HepG2 (cell line): ENCODE results near the gene ASCC2. TPM values are rescaled to one million over a fixed set of nuclear protein-coding genes. Genes with fewer than 3 reads are reported as not detected.

ENCODE experiments used
- ATF7-NPFF ChIP-seq: sonication (generic); formaldehyde crosslinking; IDR thresholded peaks from 2 replicates; pipeline ENCODE4 v1.8.1; 2023; ENCODE audit warnings: mild to moderate bottlenecking, low read depth, missing genetic modification reagents, moderate library complexity
- BRCA1 ChIP-seq: sonication (generic); formaldehyde crosslinking; IDR thresholded peaks from 2 replicates; pipeline ENCODE4 v1.4.0; 2020; ENCODE audit warnings: missing genetic modification reagents
- CEBPB ChIP-seq: IDR thresholded peaks from 2 replicates; pipeline ENCODE4 v1.6.1; 2011; ENCODE audit warnings: low read depth, low read length, improper control_type of control experiment, borderline replicate concordance
- CREM ChIP-seq, 2 experiments: sonication (generic) in 1 of 2; formaldehyde crosslinking in 1 of 2; IDR thresholded peaks; 2 replicates each; pipeline versions ENCODE4 v1.4.0 to v1.6.1; 2016 to 2020; ENCODE audit warnings: antibody characterized with exemption in 1 of 2, mild to moderate bottlenecking in 1 of 2, missing genetic modification reagents in 1 of 2
- GATA4 ChIP-seq: sonication (generic); IDR thresholded peaks from 2 replicates; pipeline ENCODE4 v1.6.1; 2016; ENCODE audit warnings: antibody characterized with exemption, low read depth, borderline replicate concordance
- HNF4A ChIP-seq: sonication (generic); formaldehyde crosslinking; IDR thresholded peaks from 2 replicates; pipeline ENCODE4 v1.4.0; 2020; ENCODE audit warnings: missing genetic modification reagents
- HNRNPLL ChIP-seq: fragments of 200-400 bp; formaldehyde crosslinking; IDR thresholded peaks from 2 replicates; pipeline ENCODE4 v1.6.1; 2017; ENCODE audit warnings: mild to moderate bottlenecking, low read depth, low read length; ENCODE audit not compliant: poor library complexity, severe bottlenecking
- MNT ChIP-seq: fragments of 450-650 bp; IDR thresholded peaks from 2 replicates; pipeline ENCODE4 v1.6.1; 2016
- NFAT5 ChIP-seq: sonication (generic); formaldehyde crosslinking; IDR thresholded peaks from 2 replicates; pipeline ENCODE4 v1.4.0; 2020; ENCODE audit warnings: missing genetic modification reagents
- POLR2AphosphoS5 ChIP-seq: IDR thresholded peaks from 2 replicates; pipeline ENCODE4 v1.6.1; 2012; ENCODE audit warnings: low read depth, low read length
- SETDB1 ChIP-seq: sonication (generic); formaldehyde crosslinking; IDR thresholded peaks from 2 replicates; pipeline ENCODE4 v1.5.1; 2020; ENCODE audit warnings: missing genetic modification reagents, mild to moderate bottlenecking, borderline replicate concordance
- SP5 ChIP-seq: IDR thresholded peaks from 2 replicates; pipeline ENCODE4 v1.6.1; 2016; ENCODE audit warnings: low read depth, borderline replicate concordance
- SYNCRIP ChIP-seq: fragments of 200-400 bp; formaldehyde crosslinking; IDR thresholded peaks from 2 replicates; pipeline ENCODE4 v1.6.1; 2018; ENCODE audit warnings: mild to moderate bottlenecking, low read depth, low read length; ENCODE audit not compliant: insufficient read depth
- TIGD3 ChIP-seq: sonication (generic); formaldehyde crosslinking; IDR thresholded peaks from 2 replicates; pipeline ENCODE4 v1.5.1; 2020; ENCODE audit warnings: mild to moderate bottlenecking, missing genetic modification reagents, borderline replicate concordance
- YEATS4 ChIP-seq: sonication (generic); formaldehyde crosslinking; IDR thresholded peaks from 2 replicates; pipeline ENCODE4 v1.4.0; 2020; ENCODE audit warnings: missing genetic modification reagents, borderline replicate concordance
- ZNF232 ChIP-seq: sonication (generic); formaldehyde crosslinking; IDR thresholded peaks from 2 replicates; pipeline ENCODE4 v1.4.0; 2020; ENCODE audit warnings: missing genetic modification reagents, borderline replicate concordance
- ZNF589 ChIP-seq: sonication (generic); formaldehyde crosslinking; conservative IDR thresholded peaks from 2 replicates; pipeline ENCODE4 v1.8.0; 2022; ENCODE audit warnings: mild to moderate bottlenecking, moderate library complexity, missing genetic modification reagents
- ZNF607 ChIP-seq: sonication (generic); formaldehyde crosslinking; IDR thresholded peaks from 2 replicates; pipeline ENCODE4 v1.5.1; 2020; ENCODE audit warnings: missing genetic modification reagents, mild to moderate bottlenecking, borderline replicate concordance
- ZNF83 ChIP-seq: sonication (generic); formaldehyde crosslinking; IDR thresholded peaks from 2 replicates; pipeline ENCODE4 v1.4.0; 2020; ENCODE audit warnings: missing genetic modification reagents, mild to moderate bottlenecking, borderline replicate concordance
- polyA plus RNA-seq, 8 experiments: library from polyadenylated mRNA; depleted of rRNA in 3 of 8; stranded (reverse) in 7 of 8; unstranded in 1 of 8; fragments of >200 nt; fragmentation: Illumina TruSeq in 4 of 8; extraction: Trizol in 4 of 8; gene quantifications; 2 replicates each; pipeline versions ENCODE4 v1.2.1 to v1.2.3, GENCODE V29; 2011 to 2016; ENCODE audit warnings: low read depth in 4 of 8, missing spikeins in 1 of 8, mixed read lengths in 1 of 8; ENCODE audit not compliant: insufficient read depth in 1 of 8
- total RNA-seq, 5 experiments: library from RNA; depleted of rRNA; stranded (reverse); fragments of >200 nt; fragmentation: Illumina TruSeq; extraction: Trizol; gene quantifications; 2 replicates each; pipeline ENCODE4 v1.2.3, GENCODE V29; 2016; ENCODE audit warnings: low read depth in 1 of 5

ASCC2 gene
- total and polyA plus RNA-seq, 2 of the 13 experiments (the other 11 are each of a cell fraction or from before 2014, with no cell fraction given) = 26.2 to 26.3 TPM

- TF ChIP-seq NFAT5 (CRISPR knock-in tag) = 0 out of 2 replicates have a peak, but pooled peaks have one; percentile 22
- TF ChIP-seq TIGD3 (CRISPR knock-in tag) = no peak
- peak; percentile 55 for TF ChIP-seq HNF4A
- 0 out of 2 replicates have a peak, but pooled peaks have one; percentile 49 for TF ChIP-seq ZNF607 (CRISPR knock-in tag)
- TF ChIP-seq CEBPB = no peak
- peak; percentile 40; the same call in 1 of the 2 replicates for TF ChIP-seq GATA4
- no peak for TF ChIP-seq ZNF83 (CRISPR knock-in tag)
- TF ChIP-seq ZNF232 = 0 out of 2 replicates have a peak, but pooled peaks have one; percentile 41
- TF ChIP-seq ZNF589 (CRISPR knock-in tag) = no peak
- TF ChIP-seq POLR2AphosphoS5 = peak; percentile 88
- TF ChIP-seq BRCA1 (CRISPR knock-in tag) = peak; percentile 82; the same call in 1 of the 2 replicates
- peak; percentile 72 for TF ChIP-seq YEATS4 (CRISPR knock-in tag)
- TF ChIP-seq CREM (IDR thresholded peaks at IDR 0.05) = peak; percentile 50
- no peak for TF ChIP-seq CREM (CRISPR knock-in tag; IDR thresholded peaks at IDR 0.05)
- TF ChIP-seq SP5 (CRISPR knock-in tag) = peak; percentile 39; the same call in 1 of the 2 replicates
- no peak for TF ChIP-seq SETDB1 (CRISPR knock-in tag)
- 0 out of 2 replicates have a peak, but pooled peaks have one; percentile 7 for TF ChIP-seq MNT
- TF ChIP-seq ATF7-NPFF (CRISPR knock-in tag) = peak; percentile 77; the same call in 1 of the 2 replicates
- TF ChIP-seq HNRNPLL = peak; percentile 73
- no peak for TF ChIP-seq SYNCRIP
These were observed at the start of gene ASCC2 (continued) for GRCh38 chr22:29837741-29838598.
